ENCODE data around the gene ANXA11. TPM values are rescaled to one million over a fixed set of nuclear protein-coding genes. Genes with fewer than 3 reads are reported as not detected.
"Not testable (repeated sequence)": the region's sequence is repeated elsewhere in the genome, so short reads cannot be mapped to it uniquely, and the experiment has no call there.

Gene ANXA11
- total and polyA plus RNA-seq, 2 experiments from 2014 or later, result 42.3 to 70.0 TPM

DNA sequence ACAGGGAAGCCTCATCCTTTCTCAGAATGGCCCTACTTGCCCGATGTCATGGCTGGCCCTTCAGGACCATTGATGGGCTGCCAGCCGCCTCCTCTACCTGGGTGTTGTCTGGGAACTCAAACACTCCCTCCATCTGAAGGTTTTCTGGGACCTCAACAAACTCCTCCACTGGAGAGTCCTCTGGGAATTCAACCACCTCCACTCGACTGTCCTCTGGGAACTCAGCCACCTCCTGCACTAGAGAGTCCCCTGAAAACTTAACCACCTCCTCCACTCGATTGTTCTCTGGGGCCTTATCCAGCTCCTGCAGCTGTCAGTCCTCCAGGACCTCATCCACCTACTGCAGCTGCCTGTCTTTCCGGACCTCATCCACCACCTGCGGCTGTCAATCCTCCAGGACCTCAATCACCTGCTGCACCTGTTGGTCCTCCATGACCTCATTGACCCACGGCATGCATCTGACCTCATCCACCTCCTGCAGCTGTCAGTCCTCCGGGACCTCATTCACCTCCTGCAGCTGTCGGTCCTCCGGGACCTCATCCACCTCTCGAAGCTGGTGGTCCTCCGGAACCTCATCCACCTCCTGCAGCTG is 47.1 kb upstream of the ANXA11 start (continued):
- TF ChIP-seq, protein P1, sequence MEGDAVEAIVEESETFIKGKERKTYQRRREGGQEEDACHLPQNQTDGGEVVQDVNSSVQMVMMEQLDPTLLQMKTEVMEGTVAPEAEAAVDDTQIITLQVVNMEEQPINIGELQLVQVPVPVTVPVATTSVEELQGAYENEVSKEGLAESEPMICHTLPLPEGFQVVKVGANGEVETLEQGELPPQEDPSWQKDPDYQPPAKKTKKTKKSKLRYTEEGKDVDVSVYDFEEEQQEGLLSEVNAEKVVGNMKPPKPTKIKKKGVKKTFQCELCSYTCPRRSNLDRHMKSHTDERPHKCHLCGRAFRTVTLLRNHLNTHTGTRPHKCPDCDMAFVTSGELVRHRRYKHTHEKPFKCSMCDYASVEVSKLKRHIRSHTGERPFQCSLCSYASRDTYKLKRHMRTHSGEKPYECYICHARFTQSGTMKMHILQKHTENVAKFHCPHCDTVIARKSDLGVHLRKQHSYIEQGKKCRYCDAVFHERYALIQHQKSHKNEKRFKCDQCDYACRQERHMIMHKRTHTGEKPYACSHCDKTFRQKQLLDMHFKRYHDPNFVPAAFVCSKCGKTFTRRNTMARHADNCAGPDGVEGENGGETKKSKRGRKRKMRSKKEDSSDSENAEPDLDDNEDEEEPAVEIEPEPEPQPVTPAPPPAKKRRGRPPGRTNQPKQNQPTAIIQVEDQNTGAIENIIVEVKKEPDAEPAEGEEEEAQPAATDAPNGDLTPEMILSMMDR (conservative IDR thresholded peaks at IDR 0.05; ENCODE audit: low read depth in 2 of 2), result no peak
- TF ChIP-seq, protein P2, sequence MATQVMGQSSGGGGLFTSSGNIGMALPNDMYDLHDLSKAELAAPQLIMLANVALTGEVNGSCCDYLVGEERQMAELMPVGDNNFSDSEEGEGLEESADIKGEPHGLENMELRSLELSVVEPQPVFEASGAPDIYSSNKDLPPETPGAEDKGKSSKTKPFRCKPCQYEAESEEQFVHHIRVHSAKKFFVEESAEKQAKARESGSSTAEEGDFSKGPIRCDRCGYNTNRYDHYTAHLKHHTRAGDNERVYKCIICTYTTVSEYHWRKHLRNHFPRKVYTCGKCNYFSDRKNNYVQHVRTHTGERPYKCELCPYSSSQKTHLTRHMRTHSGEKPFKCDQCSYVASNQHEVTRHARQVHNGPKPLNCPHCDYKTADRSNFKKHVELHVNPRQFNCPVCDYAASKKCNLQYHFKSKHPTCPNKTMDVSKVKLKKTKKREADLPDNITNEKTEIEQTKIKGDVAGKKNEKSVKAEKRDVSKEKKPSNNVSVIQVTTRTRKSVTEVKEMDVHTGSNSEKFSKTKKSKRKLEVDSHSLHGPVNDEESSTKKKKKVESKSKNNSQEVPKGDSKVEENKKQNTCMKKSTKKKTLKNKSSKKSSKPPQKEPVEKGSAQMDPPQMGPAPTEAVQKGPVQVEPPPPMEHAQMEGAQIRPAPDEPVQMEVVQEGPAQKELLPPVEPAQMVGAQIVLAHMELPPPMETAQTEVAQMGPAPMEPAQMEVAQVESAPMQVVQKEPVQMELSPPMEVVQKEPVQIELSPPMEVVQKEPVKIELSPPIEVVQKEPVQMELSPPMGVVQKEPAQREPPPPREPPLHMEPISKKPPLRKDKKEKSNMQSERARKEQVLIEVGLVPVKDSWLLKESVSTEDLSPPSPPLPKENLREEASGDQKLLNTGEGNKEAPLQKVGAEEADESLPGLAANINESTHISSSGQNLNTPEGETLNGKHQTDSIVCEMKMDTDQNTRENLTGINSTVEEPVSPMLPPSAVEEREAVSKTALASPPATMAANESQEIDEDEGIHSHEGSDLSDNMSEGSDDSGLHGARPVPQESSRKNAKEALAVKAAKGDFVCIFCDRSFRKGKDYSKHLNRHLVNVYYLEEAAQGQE (IDR thresholded peaks at IDR 0.05; ENCODE audit: unreplicated experiment), result no peak
- no peak for TF ChIP-seq NANOG (IDR thresholded peaks at IDR 0.05; ENCODE audit: borderline replicate concordance)
- no peak for TF ChIP-seq EZH2 (IDR thresholded peaks at IDR 0.05; ENCODE audit: low read depth, unreplicated experiment)
- TF ChIP-seq EZH2phosphoT487 (IDR thresholded peaks at IDR 0.05; ENCODE audit: unreplicated experiment), result no peak
- TF ChIP-seq ZNF331 (CRISPR knock-in tag; IDR thresholded peaks at IDR 0.05; ENCODE audit: low read depth), result no peak
- no peak for TF ChIP-seq STAT1 (IDR thresholded peaks at IDR 0.05; ENCODE audit: unreplicated experiment)
- TF ChIP-seq, protein P3, sequence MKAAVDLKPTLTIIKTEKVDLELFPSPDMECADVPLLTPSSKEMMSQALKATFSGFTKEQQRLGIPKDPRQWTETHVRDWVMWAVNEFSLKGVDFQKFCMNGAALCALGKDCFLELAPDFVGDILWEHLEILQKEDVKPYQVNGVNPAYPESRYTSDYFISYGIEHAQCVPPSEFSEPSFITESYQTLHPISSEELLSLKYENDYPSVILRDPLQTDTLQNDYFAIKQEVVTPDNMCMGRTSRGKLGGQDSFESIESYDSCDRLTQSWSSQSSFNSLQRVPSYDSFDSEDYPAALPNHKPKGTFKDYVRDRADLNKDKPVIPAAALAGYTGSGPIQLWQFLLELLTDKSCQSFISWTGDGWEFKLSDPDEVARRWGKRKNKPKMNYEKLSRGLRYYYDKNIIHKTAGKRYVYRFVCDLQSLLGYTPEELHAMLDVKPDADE (IDR thresholded peaks at IDR 0.05), result no peak
- TF ChIP-seq POLR2AphosphoS5 (IDR thresholded peaks at IDR 0.05; ENCODE audit: low read depth), result no peak
- no peak for TF ChIP-seq ZNF114 (CRISPR knock-in tag; IDR thresholded peaks at IDR 0.05)

DNA sequence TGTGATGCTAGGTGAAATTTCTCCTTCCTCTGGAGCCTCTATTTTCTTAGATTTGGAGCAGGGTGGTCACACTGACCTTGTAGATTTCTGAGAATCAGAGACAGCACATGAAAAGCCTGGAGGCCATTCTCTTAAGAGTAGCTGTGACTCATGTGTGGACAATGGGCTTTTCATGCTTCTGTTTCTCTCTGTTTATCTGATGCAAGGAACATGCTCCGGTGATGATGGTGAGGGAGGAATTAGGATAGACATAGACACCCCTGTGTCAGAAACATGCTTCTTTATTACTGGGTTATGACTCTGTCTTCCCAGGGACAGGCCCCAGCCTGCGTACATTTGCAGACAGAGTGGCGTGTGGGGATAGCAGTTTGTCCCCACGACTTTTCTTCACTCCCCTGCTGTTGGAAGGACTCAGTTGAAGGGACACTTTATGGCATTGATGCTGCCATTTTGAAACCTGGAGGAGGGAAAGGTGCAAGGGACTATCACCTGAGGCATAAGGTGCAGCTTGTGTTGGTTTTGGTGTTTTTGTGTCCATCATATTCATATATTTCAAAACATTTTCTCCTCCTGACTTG is 46.5 kb upstream of the ANXA11 start:
- H3K27me3 ChIP-seq (ENCODE audit: insufficient read depth); H3K36me3 Mint-ChIP-seq (ENCODE audit: low read depth); H3K4me1 ChIP-seq (ENCODE audit: insufficient read depth); H3K4me1 Mint-ChIP-seq; H3K9me2 ChIP-seq (ENCODE audit: insufficient read depth); ATAC-seq; H2AFZ ChIP-seq; H3K27ac ChIP-seq (ENCODE audit: low read depth); H3K9me3 Mint-ChIP-seq; H3K27ac Mint-ChIP-seq; H3K36me3 ChIP-seq (ENCODE audit: insufficient read depth); H3K4me2 ChIP-seq; H3K4me3 Mint-ChIP-seq; H3K4me3 ChIP-seq; DNase-seq (ENCODE audit: low spot score); H3F3A ChIP-seq (replicated peaks; ENCODE audit: low read depth); H3K27me3 Mint-ChIP-seq (ENCODE audit: insufficient read depth, low read depth, poor library complexity); H4K20me1 ChIP-seq (replicated peaks; ENCODE audit: insufficient read depth); H3K79me2 ChIP-seq (replicated peaks; ENCODE audit: insufficient read depth): not testable (repeated sequence)

DNA sequence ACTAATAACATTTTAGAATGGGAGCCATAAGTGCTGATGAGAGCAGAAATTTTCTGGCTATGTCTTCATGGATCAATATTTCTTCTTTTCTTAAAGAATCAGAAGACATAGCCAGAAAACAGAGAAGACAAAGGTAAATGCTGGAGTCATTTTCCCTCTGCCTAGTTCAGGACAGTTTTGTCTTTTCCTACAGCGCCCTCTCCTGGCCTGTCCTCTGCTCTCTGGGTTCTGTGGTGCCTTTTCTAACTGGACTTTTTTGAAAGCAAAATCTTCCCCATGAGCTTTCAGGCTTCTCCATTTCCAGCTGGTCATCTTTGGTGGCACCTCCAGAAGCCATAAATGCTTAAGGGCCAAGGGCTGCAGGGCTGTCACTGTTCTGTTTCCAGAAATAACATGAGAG is 45.1 kb upstream of the ANXA11 start:
- H3K27ac Mint-ChIP-seq; H3K4me1 Mint-ChIP-seq; H3K4me2 ChIP-seq; H3K79me2 ChIP-seq (replicated peaks; ENCODE audit: insufficient read depth); H3K4me1 ChIP-seq (ENCODE audit: insufficient read depth); H3K4me3 ChIP-seq; DNase-seq (ENCODE audit: low spot score); H4K20me1 ChIP-seq (replicated peaks; ENCODE audit: insufficient read depth); H3K27ac ChIP-seq (ENCODE audit: low read depth); H2AFZ ChIP-seq; H3K9me2 ChIP-seq (ENCODE audit: insufficient read depth); H3K27me3 Mint-ChIP-seq (ENCODE audit: insufficient read depth, low read depth, poor library complexity); H3F3A ChIP-seq (replicated peaks; ENCODE audit: low read depth); H3K36me3 Mint-ChIP-seq (ENCODE audit: low read depth); H3K27me3 ChIP-seq (ENCODE audit: insufficient read depth); H3K4me3 Mint-ChIP-seq; H3K9me3 Mint-ChIP-seq; H3K36me3 ChIP-seq (ENCODE audit: insufficient read depth): not testable (repeated sequence)
- ATAC-seq, result peak; percentile 91

DNA sequence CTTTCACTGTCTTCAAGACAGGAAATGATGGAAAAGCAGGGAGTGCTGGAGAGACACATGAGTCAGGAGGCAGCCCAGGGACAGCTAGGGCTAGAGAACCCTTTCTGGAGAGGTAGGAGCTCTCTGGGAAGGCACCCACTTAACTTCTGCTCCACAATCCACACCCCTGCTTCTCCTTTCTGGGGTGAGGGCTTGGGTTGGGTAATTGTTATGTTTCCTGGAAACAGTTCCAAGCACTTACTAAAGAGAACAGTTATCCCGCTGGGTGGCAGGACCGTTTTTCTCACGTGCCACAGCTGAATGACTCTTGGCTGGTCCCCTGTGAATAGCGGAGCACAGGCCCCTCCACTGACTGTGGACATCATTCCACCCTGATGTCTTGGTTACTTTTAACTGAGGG is 44.6 kb upstream of the ANXA11 start:
- H3K79me2 ChIP-seq (replicated peaks; ENCODE audit: insufficient read depth); DNase-seq (ENCODE audit: low spot score); H3K4me1 Mint-ChIP-seq; H3K36me3 Mint-ChIP-seq (ENCODE audit: low read depth); H3K4me2 ChIP-seq; H3F3A ChIP-seq (replicated peaks; ENCODE audit: low read depth); H3K4me3 ChIP-seq; H3K36me3 ChIP-seq (ENCODE audit: insufficient read depth); H3K9me2 ChIP-seq (ENCODE audit: insufficient read depth); ATAC-seq; H3K27ac Mint-ChIP-seq; H3K27ac ChIP-seq (ENCODE audit: low read depth); H3K27me3 Mint-ChIP-seq (ENCODE audit: insufficient read depth, low read depth, poor library complexity); H2AFZ ChIP-seq; H3K4me1 ChIP-seq (ENCODE audit: insufficient read depth); H3K9me3 Mint-ChIP-seq; H4K20me1 ChIP-seq (replicated peaks; ENCODE audit: insufficient read depth); H3K27me3 ChIP-seq (ENCODE audit: insufficient read depth); H3K4me3 Mint-ChIP-seq: not testable (repeated sequence)

Measured in GM23338 (cell line).